ENCODE data around the gene PDX1.

Gene PDX1

DNA sequence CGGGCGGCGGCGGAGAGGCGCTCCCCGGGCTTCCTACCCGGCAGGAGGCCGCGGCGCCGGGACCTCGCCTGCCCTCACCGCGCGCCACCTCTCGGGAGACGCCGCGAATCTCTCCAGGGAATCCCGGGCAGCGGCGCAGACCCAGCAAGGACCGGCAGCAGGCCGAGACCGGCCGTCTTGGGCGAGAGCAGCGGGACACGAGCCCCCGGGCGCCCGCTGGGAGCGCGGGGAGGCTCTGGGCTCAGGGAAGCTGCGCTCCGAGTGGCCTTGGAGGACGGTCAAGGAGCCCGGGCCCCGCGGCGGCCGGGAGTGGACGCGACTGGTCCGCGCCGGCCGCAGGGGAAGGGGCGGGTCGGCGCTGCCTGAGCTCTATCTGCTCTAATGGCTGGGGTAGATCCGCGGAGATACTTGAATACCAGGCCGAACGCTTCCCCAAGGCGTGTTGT, 34.6 kb downstream of the PDX1 start:
- no peak overlapping the region for H3K27ac ChIP-seq
- no peaks in the 10 kb centered on the region for H3K27me3 ChIP-seq (ENCODE audit: insufficient read depth, low read depth)

DNA sequence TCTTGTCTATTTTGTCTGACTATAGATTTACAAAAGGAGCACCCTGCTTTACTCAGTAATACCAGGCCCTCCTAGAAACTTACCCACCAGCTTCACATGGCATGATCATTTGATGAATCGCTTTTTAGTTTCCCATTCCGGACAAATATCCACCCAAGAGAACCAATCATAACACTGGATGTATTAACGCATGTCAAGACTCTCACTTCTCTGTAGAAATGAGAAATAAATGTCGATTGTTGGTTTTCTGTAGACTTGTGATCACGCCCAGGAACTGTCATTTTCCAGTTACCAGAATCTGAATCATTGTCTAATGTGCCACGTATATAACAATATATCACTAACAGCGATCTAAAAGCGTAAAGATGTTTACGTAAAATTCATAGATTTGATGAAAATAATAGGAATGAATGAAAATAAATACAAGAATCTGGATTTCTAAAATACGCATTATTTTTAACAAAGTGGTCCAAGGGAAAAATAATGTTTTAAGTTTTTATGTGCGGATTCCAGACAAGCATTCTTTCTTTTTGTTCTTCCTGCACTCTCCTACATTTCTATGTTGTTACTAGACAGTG, 35.3 kb downstream of the PDX1 start:
- H3K4me1 ChIP-seq (ENCODE audit: low read depth, poor library complexity, severe bottlenecking), result no peaks in the 10 kb centered on the region
- no peak overlapping the region for H3K27ac ChIP-seq
- no peaks in the 10 kb centered on the region for H3K27me3 ChIP-seq (ENCODE audit: insufficient read depth, low read depth)
- H2AFZ ChIP-seq (ENCODE audit: low read depth), result no peak overlapping the region
- no peaks in the 10 kb centered on the region for H4K20me1 ChIP-seq (ENCODE audit: insufficient read depth)
- H3K36me3 ChIP-seq (ENCODE audit: insufficient read depth), result no peaks in the 10 kb centered on the region
- H3K4me3 ChIP-seq (IDR thresholded peaks at IDR 0.05; ENCODE audit: insufficient read depth, low read depth, low read length), result no peak overlapping the region
- H3K9ac ChIP-seq, result no peak overlapping the region
- no peaks in the 10 kb centered on the region for H3K79me2 ChIP-seq (ENCODE audit: insufficient read depth, low read depth)
- TF ChIP-seq CTCF (conservative IDR thresholded peaks at IDR 0.05; ENCODE audit: low read depth, low read length), result no peak
- H3K4me2 ChIP-seq, result no peak overlapping the region

More for the DNA sequence above, 34.6 kb downstream of the PDX1 start:
- Histone ChIP-seq H3K9ac (no peak overlapping the region), H3K79me2 (ENCODE audit: insufficient read depth, low read depth) (no peaks in the 10 kb centered on the region), H3K4me3 (IDR thresholded peaks at IDR 0.05; ENCODE audit: insufficient read depth, low read depth, low read length) (no peak overlapping the region), H4K20me1 (ENCODE audit: insufficient read depth) (no peaks in the 10 kb centered on the region), H3K4me1 (ENCODE audit: low read depth, poor library complexity, severe bottlenecking) (no peaks in the 10 kb centered on the region), H3K4me2 (peak overlapping the region; percentile 44; the same call in 1 of the 2 replicates), H3K36me3 (ENCODE audit: insufficient read depth) (no peaks in the 10 kb centered on the region), H2AFZ (ENCODE audit: low read depth) (no peak overlapping the region; the same call in 1 of the 2 replicates)
- no peak for TF ChIP-seq CTCF (conservative IDR thresholded peaks at IDR 0.05; ENCODE audit: low read depth, low read length)

- H3K27me3 ChIP-seq (ENCODE audit: insufficient read depth, low read depth), result no peaks in the 10 kb centered on the region
- TF ChIP-seq CTCF (conservative IDR thresholded peaks at IDR 0.05; ENCODE audit: low read depth, low read length), result no peak
Measured at GRCh38 chr13:27956576-27957300, 36.9 kb downstream of the PDX1 start.

GRCh38 chr13:27959976-27960361, 40.2 kb downstream of the PDX1 start:
- Histone ChIP-seq H3K27me3 (ENCODE audit: insufficient read depth, low read depth) (no peaks in the 10 kb centered on the region), H3K36me3 (ENCODE audit: insufficient read depth) (no peaks in the 10 kb centered on the region), H3K9ac (no peak overlapping the region), H3K4me2 (no peak overlapping the region), H3K27ac (no peak overlapping the region), H2AFZ (ENCODE audit: low read depth) (no peak overlapping the region), H4K20me1 (ENCODE audit: insufficient read depth) (no peaks in the 10 kb centered on the region), H3K4me1 (ENCODE audit: low read depth, poor library complexity, severe bottlenecking) (no peaks in the 10 kb centered on the region), H3K79me2 (ENCODE audit: insufficient read depth, low read depth) (no peaks in the 10 kb centered on the region), H3K4me3 (IDR thresholded peaks at IDR 0.05; ENCODE audit: insufficient read depth, low read depth, low read length) (no peak overlapping the region)
- TF ChIP-seq CTCF (conservative IDR thresholded peaks at IDR 0.05; ENCODE audit: low read depth, low read length), result no peak

More at GRCh38 chr13:27956576-27957300, 36.9 kb downstream of the PDX1 start:
- Histone ChIP-seq H3K4me2 (no peak overlapping the region), H3K4me3 (IDR thresholded peaks at IDR 0.05; ENCODE audit: insufficient read depth, low read depth, low read length) (no peak overlapping the region), H3K36me3 (ENCODE audit: insufficient read depth) (no peaks in the 10 kb centered on the region), H3K27ac (no peak overlapping the region), H3K9ac (no peak overlapping the region), H2AFZ (ENCODE audit: low read depth) (no peak overlapping the region), H4K20me1 (ENCODE audit: insufficient read depth) (no peaks in the 10 kb centered on the region), H3K4me1 (ENCODE audit: low read depth, poor library complexity, severe bottlenecking) (no peaks in the 10 kb centered on the region), H3K79me2 (ENCODE audit: insufficient read depth, low read depth) (no peaks in the 10 kb centered on the region)
